GM12872 (cell line): ENCODE data around the gene SMIM41.
A peak's percentile ranks its signal among the peaks of the same experiment; 100 is the strongest.

Experiments
- CTCF ChIP-seq: IDR thresholded peaks from 3 replicates; pipeline ENCODE4 v1.5.1; 2011; ENCODE audit warnings: low read depth, mild to moderate bottlenecking, low read length, moderate library complexity; ENCODE audit not compliant: insufficient read depth

Gene SMIM41

GRCh38 chr12:52037248-52037861 lies 42.1 kb upstream of the SMIM41 start:
- TF ChIP-seq CTCF: 0 out of 3 replicates have a peak, but pooled peaks have one; percentile 19

GRCh38 chr12:52038447-52038846 lies 41.1 kb upstream of the SMIM41 start:
- TF ChIP-seq CTCF: no peak

GRCh38 chr12:52041035-52041434 lies 38.5 kb upstream of the SMIM41 start:
- no peak for TF ChIP-seq CTCF

GRCh38 chr12:52041695-52042123 lies 37.8 kb upstream of the SMIM41 start:
- peak; percentile 40; the same call in 2 of the 3 replicates for TF ChIP-seq CTCF

GRCh38 chr12:52042706-52043385 lies 36.7 kb upstream of the SMIM41 start:
- no peak for TF ChIP-seq CTCF

GRCh38 chr12:52043386-52044212 lies 35.9 kb upstream of the SMIM41 start:
- no peak for TF ChIP-seq CTCF

- no peak for TF ChIP-seq CTCF
Measured at GRCh38 chr12:52044292-52044983, 35.1 kb upstream of the SMIM41 start.
